Measurements from ENCODE around the gene DMRT3.

Gene DMRT3

DNA sequence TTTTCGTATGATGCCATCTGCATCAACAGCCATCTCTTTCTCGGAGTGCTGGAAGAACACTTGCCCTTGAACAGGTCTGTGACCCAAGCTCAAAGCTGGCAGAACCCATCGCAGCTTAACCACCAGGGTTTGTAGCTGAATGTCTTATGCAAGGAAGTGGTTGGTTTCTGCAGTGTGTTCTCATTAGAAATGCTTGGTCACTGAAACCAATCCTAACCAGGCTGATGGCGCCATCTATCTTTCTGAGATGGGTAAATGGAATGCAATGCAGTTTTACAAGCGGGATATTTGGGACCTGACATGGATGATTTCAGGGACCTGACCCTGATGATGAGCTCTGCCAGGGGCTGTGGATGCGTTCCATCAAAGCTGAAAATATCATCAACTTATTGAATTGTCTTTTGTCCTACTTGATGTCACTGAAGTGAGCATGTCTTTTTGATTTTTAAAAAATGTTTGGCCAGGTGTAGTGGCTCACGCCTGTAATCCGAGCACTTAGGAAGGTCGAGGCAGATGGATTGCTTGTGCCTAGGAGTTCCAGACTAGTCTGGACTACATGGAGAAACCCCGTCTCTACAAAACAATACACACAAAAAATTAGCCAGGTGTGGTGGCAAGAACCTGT is 28.7 kb downstream of the DMRT3 start:
- peak; percentile 48 for DNase-seq

DNA sequence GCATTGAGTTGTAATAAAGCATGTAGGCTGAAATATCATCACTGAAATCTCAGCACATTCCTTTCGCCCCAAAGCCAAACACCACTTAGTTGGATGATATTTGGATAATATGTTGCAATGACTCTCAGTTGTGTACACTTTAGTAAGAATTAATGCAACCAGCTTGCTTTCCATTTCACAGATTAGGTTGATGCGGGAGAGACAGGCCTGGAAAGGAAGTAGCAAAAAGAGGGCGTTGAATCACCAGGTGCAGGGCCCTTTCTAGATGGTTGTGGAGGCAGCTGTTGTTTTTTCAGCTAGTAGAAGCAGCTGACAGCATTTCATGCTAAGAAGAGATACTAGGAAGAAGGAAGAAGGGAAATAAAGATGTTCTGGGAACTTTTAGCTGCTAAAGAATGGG is 30.9 kb downstream of the DMRT3 start:
- no peak for DNase-seq

DNA sequence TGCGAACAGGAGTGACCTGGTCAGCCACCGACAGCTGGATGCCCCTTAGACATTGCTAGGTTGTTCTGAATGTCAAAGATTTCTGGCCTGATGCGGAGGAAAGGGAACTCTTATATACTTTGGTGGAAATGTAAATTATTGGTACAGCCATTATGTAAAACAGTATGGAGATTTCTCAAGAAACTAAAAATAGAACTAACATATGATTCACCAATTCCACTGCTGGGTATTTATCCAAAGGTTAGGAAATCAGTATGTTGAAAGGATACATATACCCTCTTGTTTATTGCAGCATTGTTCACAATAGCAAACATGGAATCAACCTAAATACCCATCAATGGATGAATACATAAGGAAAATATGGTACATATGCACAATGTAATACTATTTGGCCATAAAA is 31.8 kb downstream of the DMRT3 start:
- no peak for DNase-seq

- DNase-seq, result peak; percentile 89
Measured at GRCh38 chr9:1009101-1009707, 32.7 kb downstream of the DMRT3 start.

GRCh38 chr9:1013021-1013420 is 36.6 kb downstream of the DMRT3 start:
- DNase-seq, result no peak

DNA sequence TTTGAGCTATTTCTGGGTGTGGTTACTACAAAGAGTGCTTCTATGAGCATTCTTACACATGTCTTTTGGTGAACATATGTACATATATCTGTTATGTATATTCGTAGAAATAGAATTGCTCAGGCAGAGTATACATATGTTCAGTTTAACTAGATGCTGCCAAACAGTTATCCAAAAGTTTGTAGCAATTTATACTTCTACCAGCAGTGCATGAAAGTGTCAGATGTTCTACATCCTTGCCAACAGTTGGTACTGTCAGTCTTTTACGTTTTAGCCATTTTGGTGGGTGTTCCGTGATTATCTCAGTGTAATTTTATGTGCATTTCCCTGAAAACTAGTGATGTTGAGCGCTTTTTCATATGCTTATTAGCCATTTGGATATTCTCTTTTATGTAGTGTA is 37.8 kb downstream of the DMRT3 start:
- no peak for DNase-seq

- no peak for DNase-seq
Measured at GRCh38 chr9:1014640-1015039, 38.2 kb downstream of the DMRT3 start.

DNA sequence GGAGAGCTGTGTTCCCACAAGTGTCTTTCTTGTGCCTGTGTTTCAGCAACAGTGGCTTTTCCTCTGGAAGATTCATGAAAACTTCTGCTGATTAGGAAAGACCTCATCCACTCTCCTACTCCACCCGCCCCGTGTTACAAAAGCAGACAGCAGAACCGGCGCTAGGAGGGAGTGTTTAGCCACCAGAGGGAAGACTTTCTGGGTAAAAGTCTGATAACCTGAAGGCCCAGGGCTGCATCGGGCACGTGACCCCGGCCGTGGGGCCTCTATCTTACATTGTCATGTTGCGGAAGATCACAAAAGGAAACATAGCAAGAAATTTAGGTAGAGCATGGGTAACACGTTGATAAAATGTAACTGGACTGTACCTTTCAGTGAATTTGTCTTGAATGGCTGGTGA is 41.7 kb downstream of the DMRT3 start:
- no peak for DNase-seq

GRCh38 chr9:1024112-1024511 is 47.7 kb downstream of the DMRT3 start:
- no peak for DNase-seq

DNA sequence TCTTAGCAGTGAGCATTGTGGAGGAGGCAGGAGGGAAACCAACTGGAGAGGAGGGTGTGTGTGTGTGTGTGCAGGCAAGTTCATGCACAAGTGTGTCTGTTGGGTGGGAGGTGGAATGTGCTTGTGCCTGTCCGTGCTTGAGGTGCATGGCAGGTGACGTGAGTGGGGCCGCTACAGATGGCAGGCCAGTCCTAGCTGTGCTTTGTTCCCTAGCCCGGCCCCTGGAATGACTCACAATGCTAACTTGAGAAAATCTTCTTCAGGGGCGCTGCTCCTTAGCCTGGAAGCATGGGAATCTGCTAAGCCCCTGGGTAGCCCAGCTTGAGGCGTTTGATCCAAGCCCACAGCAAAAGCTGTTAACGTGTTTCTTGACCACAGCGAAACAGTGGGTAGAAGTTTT is 48.7 kb downstream of the DMRT3 start:
- no peak for DNase-seq

DNA sequence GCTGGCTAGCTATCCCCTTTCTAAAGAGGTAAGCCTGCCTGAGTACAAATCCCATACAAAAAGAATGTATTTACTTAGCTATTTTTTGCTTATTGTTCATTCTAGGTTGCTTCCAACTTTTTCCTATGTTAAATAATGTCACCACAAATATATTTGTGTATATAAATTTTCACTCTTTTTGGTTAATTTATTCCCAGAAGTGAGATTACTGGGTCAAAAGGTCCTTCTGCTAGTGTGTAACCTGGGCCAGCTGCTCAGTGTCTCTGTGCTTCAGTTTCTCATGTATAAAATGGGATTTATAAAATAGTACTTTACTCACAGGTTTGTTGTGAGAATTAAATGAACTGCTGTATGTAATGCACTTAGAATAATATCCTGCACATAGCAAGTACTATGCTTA is 49.8 kb downstream of the DMRT3 start:
- DNase-seq, result no peak

DNA sequence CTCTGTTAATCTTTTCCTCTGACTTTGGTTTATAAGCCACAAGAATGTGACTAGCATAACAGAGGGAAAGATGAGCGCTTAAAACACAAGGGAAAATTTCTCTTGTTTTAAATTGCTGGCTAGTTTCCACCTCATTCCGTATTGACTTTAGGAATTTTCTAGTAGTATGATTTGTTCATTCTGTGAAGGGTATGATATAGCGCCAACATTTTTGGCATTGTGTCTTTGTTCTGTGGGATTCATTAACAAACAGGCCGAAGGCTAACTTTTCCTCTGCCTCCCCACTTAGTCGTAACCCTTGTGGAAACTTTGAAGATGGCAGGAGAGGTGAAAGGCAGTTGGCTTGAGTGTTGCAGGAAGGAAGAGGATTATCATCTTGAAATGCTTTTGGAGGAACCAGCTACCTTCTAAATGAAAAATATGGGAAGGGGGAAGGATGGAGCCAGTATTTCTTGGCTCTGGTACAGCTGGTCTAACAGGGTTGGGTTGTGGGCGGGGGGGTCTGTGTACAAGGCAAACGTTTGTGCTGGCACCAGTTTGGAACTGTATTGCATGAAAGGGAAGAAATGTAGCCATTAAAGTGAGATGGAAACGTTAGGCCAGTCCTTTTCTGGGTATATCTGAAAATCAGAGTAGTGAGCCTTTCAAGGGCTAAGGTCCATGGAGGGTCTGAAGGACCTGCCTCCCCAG is 52.2 kb downstream of the DMRT3 start:
- DNase-seq, result no peak

- DNase-seq, result no peak
Measured at GRCh38 chr9:1031951-1032601, 55.6 kb downstream of the DMRT3 start.

DNA sequence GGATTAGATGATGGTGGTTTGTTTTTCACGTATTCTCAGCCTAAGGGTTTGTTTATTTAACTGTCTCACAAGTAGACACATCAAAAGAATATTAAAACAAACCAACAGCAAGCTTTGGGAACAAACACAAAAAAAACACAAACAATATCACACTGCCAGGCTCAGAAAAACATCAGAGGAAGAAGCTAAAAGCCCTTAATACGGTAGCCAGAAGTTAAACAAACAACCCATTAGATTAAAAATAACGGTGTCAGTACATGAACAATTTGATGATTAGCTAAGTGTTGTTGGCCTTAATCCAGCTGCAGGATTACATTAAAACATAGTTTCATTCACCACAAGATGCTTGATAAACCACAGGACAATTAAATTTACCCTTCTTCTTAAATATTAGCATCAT is 57.8 kb downstream of the DMRT3 start:
- no peak for DNase-seq

GRCh38 chr9:1039589-1039988 is 63.1 kb downstream of the DMRT3 start:
- DNase-seq, result no peak

Data from midbrain (tissue), 1 donor.